Choroid plexus epithelial cell (primary cell): ENCODE results near the gene DIP2B.

Experiments
- DNase-seq: peaks from one replicate; pipeline ENCODE4 v3.0.0-alpha.2; 2010; ENCODE audit warnings: low read depth
- H3K4me3 ChIP-seq: 2 replicates; pipeline ENCODE4 v1.5.1; 2011; ENCODE audit warnings: low read depth, mild to moderate bottlenecking, control low read depth, low read length, moderate library complexity
- CTCF ChIP-seq: conservative IDR thresholded peaks from 2 replicates; pipeline ENCODE4 v1.5.1; 2011; ENCODE audit warnings: low read depth, mild to moderate bottlenecking, control low read depth, inconsistent platforms, low read length, moderate library complexity

Gene DIP2B

GRCh38 chr12:50733706-50734105, 228.9 kb downstream of the DIP2B start:
- TF ChIP-seq CTCF = no peak
- DNase-seq = no peak
- H3K4me3 ChIP-seq = no peak overlapping the region

- H3K4me3 ChIP-seq = no peak overlapping the region
- DNase-seq = peak; percentile 59
- peak; percentile 82 for TF ChIP-seq CTCF
Observed at GRCh38 chr12:50734409-50735263, 229.9 kb downstream of the DIP2B start.

- no peak for DNase-seq
- no peak for TF ChIP-seq CTCF
- no peak overlapping the region for H3K4me3 ChIP-seq
Observed at GRCh38 chr12:50739611-50740010, 234.8 kb downstream of the DIP2B start.

GRCh38 chr12:50740307-50740706, 235.5 kb downstream of the DIP2B start:
- no peak for DNase-seq
- TF ChIP-seq CTCF = no peak
- no peak overlapping the region for H3K4me3 ChIP-seq

GRCh38 chr12:50742776-50743175, 238.0 kb downstream of the DIP2B start:
- no peak for TF ChIP-seq CTCF
- DNase-seq = peak; percentile 60

GRCh38 chr12:50745861-50746260, 241.1 kb downstream of the DIP2B start:
- no peak overlapping the region for H3K4me3 ChIP-seq
- DNase-seq = no peak
- no peak for TF ChIP-seq CTCF

More at GRCh38 chr12:50742776-50743175, 238.0 kb downstream of the DIP2B start:
- no peak overlapping the region for H3K4me3 ChIP-seq

- no peak for DNase-seq
- TF ChIP-seq CTCF = no peak
- H3K4me3 ChIP-seq = no peak overlapping the region
Observed at GRCh38 chr12:50746431-50746830, 241.6 kb downstream of the DIP2B start.
